DND-41 (cell line): ENCODE results near the gene ARHGEF17.

ENCODE experiments used
- CTCF ChIP-seq: IDR thresholded peaks from 2 replicates; pipeline ENCODE4 v1.5.1; 2012; ENCODE audit warnings: borderline replicate concordance, low read length, moderate library complexity, mild to moderate bottlenecking; ENCODE audit not compliant: poor library complexity, severe bottlenecking; ENCODE audit errors: extremely low read depth
- EZH2 ChIP-seq: IDR thresholded peaks from 3 replicates; pipeline ENCODE4 v1.6.1; 2012; ENCODE audit warnings: borderline replicate concordance, low read depth, mild to moderate bottlenecking, moderate library complexity, low read length, inconsistent platforms; ENCODE audit not compliant: severe bottlenecking

- no peak for TF ChIP-seq CTCF
- TF ChIP-seq EZH2 = no peak
Measured at GRCh38 chr11:73267122-73267846, 40.8 kb upstream of the ARHGEF17 start.
